Measurements from ENCODE around the gene UCHL3. TPM values are rescaled to one million over a fixed set of nuclear protein-coding genes. Genes with fewer than 3 reads are reported as not detected.

Gene UCHL3
- total and polyA plus RNA-seq, 12 donors: 11.3 to 61.8 (median 23.2) TPM

DNA sequence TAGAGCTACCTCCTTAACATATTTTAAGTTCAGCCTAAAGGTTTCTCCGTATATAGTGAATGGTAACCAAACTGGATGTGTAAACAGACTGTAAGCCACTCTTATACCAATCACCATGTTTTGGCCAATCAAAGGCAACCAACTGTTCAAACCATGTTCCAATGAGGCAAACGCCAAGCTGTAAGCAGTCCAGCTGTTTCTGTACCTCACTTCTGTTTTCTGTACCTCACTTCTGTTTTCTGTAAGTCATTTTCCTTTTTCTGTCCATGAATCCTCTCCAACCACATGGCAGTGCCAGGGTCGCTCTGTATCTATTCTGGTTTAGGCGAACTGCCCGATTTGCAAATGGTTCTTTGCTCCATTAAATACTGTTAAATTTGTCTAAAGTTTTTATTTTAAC lies 36.3 kb upstream of the UCHL3 start:
- ATAC-seq (no peak), DNase-seq (no peak)
- Histone ChIP-seq H3K27me3 (no peaks in the 10 kb centered on the region), H3K9me3 (no peaks in the 10 kb centered on the region), H3K36me3 (no peaks in the 10 kb centered on the region), H3K4me3 (no peak overlapping the region), H3K27ac (no peak overlapping the region), H3K4me1 (peaks cover 0 to 12% (median 0%) of the 10 kb centered on the region in 9 donors)
- TF ChIP-seq CTCF (IDR thresholded peaks at IDR 0.05): no peak
- 89 to 95% methylated on average over 5 of the region's 5 CpGs for WGBS, 2 donors
- intact Hi-C loops (cut with DNase I): no loop called here

- no peak for TF ChIP-seq CTCF (IDR thresholded peaks at IDR 0.05)
- Histone ChIP-seq H3K27me3 (no peaks in the 10 kb centered on the region), H3K4me1 (peaks cover 0 to 12% (median 0%) of the 10 kb centered on the region in 9 donors), H3K27ac (no peak overlapping the region), H3K9me3 (no peaks in the 10 kb centered on the region), H3K36me3 (no peaks in the 10 kb centered on the region), H3K4me3 (no peak overlapping the region)
- no peak for DNase-seq
- 71 to 83% methylated on average over 3 of the region's 3 CpGs for WGBS, 2 donors
- ATAC-seq: no peak
- intact Hi-C loops (cut with DNase I): no loop called here
These were observed 35.3 kb upstream of the UCHL3 start for GRCh38 chr13:75514080-75514995.

DNA sequence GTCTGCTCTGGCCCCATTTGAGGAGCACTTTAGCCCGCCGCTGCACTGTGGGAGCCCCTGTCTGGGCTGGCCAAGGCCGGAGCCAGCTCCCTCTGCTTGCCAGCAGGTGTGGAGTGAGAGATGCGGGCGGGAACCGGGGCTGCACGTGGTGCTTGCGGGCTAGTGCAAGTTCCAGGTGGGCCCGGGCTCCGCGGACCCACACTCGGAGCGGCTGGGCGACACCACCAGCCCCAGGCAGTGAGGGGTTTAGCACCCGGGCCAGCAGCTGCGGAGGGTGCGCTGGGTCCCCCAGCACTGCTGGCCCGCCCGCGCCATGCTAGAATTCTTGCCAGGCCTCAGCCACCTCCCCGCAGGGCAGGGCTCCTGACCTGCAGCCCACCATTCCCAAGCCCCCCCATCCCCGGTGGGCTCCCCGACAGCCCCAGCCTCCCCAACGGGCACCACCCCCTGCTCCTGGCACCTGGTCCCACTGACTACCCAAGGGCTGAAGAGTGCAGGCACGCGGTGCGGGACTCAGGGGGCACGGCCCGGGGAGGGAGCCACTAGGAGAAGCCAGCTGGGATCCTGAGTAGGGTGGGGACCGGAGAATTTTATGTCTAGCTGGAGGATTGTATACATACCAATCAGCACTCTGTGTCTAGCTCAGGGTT lies 31.0 kb upstream of the UCHL3 start:
- ATAC-seq (peak in 1 of 8 donors; percentile 38), DNase-seq (no peak)
- Histone ChIP-seq H3K27me3 (no peaks in the 10 kb centered on the region), H3K27ac (no peak overlapping the region), H3K9me3 (peaks cover 0 to 6% (median 0%) of the 10 kb centered on the region in 11 donors), H3K4me3 (no peak overlapping the region), H3K4me1 (no peaks in the 10 kb centered on the region), H3K36me3 (no peaks in the 10 kb centered on the region)
- TF ChIP-seq CTCF (IDR thresholded peaks at IDR 0.05): no peak
- WGBS, 2 donors: 95 to 96% methylated on average over 30 of the region's 30 CpGs
- intact Hi-C loops (cut with DNase I): no loop called here

- Histone ChIP-seq H3K9me3 (peaks cover 0 to 6% (median 0%) of the 10 kb centered on the region in 11 donors), H3K4me1 (no peaks in the 10 kb centered on the region), H3K36me3 (peaks cover 0 to 20% (median 16%) of the 10 kb centered on the region in 9 donors), H3K27ac (no peak overlapping the region), H3K27me3 (no peaks in the 10 kb centered on the region), H3K4me3 (no peak overlapping the region)
- intact Hi-C loops (cut with DNase I): no loop called here
- no peak for DNase-seq
- no peak for TF ChIP-seq CTCF (IDR thresholded peaks at IDR 0.05)
- ATAC-seq: no peak
- WGBS, 2 donors: 85 to 90% methylated on average over 3 of the region's 3 CpGs
These were observed 27.6 kb upstream of the UCHL3 start for GRCh38 chr13:75521956-75522355.
